Central memory CD4-positive, alpha-beta T cell (primary cell): ENCODE measurements around the gene C5AR1.

Source experiments
- DNase-seq: peaks from one replicate; pipeline ENCODE4 v3.0.0; 2022

The C5AR1 gene

DNA sequence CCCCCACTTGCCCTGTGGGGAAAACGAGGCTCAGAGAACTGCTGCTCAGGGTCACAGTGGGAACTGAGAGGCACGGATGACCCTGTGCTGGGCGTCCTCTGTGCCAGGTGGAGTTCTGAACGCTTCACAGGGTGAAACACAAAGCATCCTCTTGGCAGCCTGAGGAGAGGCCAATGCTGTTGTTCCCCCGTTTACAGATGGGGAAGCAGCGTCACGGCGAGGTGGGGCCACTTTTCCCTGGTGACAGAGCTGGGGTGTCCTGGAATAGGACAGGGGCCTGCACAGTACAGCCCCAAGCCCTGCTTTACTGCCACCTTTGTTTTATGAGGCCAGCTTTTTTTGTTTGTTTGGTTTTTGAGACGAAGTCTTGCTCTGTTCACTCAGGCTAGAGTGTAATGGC is 61.6 kb downstream of the C5AR1 start:
- no peak for DNase-seq
